ENCODE data around the gene KIAA1217.

The KIAA1217 gene

DNA sequence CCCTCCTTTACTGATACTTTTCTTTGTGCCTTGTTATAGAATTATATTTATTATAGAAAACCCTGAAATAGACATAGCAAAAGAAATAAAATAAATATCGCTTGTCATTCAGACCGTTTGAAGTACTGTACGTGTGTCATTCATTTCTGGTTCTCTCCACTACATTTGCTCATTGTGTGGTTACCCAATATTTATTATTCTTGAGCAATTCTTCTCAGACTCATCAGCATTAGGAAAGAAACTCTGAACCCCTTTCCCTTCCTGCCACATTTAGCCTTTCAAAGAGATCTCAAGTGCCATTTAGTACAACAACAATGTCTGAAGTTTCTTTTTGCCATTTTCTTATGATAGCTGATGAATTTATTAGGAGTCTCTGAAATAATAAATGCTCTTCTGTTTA, 154.1 kb downstream of the KIAA1217 start:
- no peak for DNase-seq (ENCODE audit: low read depth in 3 of 3, low spot score in 1 of 3)

DNA sequence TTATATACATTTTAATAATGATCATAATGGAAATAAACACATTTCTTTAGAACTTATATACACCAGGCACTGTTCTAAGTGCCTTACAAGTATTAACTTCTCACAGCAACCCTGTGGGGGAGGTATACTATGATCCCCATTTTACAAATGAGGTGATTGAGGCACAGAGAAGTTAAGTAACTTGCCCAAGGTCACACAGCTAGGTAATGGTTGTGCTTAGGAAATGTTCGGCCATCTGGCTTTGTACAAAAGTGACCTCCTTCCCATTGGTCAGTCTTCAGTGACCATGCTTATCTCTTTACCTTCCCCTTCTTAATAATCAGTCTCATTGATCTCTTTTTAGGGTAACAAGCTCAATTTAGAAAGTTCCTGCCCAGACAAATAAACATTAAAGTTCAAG, 158.8 kb downstream of the KIAA1217 start:
- DNase-seq (ENCODE audit: low read depth in 3 of 3, low spot score in 1 of 3) = no peak

DNA sequence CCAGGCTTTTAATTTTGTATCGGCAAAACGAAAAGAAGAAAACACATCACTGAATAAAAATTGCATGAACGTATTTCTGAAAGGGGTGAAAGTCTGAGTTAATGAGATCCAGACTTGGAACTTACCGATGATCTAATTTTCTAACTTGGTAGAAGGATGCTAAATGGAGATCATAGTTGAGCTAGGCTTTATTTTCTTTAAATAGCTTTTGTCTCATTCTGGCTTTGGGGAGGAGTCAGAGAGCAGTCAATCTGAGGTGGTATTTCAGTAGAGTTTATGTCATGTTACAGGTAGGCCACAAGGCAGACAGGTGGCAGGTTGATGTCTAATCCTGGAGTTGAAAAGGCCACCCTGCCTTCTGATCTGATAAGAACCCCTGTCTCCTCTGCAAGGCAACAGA, 161.9 kb downstream of the KIAA1217 start:
- no peak for DNase-seq (ENCODE audit: low read depth in 3 of 3, low spot score in 1 of 3)

DNA sequence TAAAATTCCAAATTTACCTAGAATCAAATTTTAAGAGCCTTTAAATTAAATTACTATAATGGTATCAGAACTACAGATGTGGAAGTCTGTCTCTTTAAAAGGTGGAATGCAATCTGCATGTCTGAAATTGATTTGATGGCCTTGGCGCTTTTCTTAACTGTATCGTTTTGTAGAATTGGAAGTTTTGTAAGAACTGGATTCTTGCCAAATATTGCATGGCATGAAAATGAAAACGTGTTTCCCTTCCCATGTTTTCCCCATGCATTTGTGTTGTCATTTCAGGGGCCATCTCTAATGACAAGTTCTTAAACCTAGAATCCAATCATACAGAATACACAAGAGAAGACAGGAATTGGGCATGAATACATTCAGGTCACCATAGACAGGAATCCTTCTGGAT, 162.5 kb downstream of the KIAA1217 start:
- no peak for DNase-seq (ENCODE audit: low read depth in 3 of 3, low spot score in 1 of 3)

DNA sequence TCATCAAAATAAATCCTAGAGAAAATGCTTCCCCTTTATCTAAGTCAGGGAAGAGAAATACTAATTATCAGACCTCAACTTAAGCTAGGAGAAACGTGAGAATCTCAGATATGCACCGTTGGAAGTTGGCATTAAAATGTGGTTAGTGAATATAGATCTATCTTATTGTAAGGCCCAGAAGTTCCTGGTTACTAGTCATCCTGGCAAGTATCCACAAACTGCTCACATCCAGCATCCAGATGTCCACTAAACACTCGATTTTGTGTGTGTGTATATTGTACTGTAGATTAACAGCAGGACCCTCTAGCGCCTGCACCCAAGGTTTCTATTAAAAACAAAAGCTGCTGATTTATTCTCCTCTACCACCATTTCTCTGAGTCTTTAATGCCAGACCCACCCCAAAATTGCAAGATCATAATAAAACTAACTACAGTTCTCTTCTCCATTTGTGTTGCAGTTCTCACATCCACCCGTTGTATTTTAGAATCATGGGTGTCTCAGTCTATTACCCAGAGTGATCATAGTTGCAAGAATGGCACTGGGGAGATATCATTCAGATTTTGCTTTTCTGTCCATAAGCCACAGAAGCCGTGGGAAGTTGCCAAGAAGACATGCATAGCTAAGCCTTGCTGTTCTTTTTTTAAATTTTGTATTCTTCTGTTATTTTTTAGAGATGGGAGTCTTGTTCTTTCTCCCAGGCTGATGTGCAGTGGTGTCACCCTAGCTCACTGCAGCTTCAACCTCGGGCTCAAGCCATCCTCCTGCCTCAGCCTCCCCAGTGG, 165.4 kb downstream of the KIAA1217 start:
- DNase-seq (ENCODE audit: low read depth in 3 of 3, low spot score in 1 of 3) = no peak

DNA sequence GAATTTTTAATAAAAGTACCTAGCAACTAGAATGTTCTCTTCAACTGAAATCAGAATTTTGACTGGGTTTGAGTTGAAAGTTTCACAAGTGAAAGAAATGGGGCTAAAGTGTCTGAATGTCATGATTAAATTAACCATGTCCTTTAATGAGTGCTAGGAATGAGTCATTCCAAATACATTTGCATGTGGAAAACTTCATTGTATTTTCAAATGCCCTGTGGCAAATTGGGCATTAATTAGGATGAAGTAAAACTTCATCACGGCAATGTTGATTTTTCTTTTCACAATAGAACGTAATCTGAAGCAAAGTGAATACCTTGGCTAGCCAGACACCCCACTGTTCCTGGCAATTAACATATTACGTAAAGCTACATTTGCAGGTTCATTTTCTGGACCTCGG, 166.6 kb downstream of the KIAA1217 start:
- DNase-seq (ENCODE audit: low read depth in 3 of 3, low spot score in 1 of 3) = no peak

DNA sequence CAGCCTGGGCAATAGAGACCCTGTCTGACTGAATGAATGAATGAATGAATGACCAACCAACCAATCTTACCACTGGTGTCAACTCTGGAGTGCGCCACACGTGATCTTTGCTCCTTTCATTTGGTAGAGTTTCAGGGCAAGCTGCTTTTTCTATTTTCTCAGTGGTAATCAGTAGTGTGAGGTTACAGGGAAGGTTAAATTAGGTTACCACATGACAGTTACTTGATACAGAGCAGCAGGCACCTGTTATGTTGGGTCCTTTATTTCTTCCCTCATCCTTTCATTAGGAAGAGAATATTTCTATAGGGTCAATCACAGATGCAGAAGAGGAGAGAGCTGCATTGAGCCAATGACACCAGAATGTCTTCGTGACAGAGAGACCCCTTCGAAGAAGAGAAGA, 167.8 kb downstream of the KIAA1217 start:
- DNase-seq (ENCODE audit: low read depth in 3 of 3, low spot score in 1 of 3) = no peak

DNA sequence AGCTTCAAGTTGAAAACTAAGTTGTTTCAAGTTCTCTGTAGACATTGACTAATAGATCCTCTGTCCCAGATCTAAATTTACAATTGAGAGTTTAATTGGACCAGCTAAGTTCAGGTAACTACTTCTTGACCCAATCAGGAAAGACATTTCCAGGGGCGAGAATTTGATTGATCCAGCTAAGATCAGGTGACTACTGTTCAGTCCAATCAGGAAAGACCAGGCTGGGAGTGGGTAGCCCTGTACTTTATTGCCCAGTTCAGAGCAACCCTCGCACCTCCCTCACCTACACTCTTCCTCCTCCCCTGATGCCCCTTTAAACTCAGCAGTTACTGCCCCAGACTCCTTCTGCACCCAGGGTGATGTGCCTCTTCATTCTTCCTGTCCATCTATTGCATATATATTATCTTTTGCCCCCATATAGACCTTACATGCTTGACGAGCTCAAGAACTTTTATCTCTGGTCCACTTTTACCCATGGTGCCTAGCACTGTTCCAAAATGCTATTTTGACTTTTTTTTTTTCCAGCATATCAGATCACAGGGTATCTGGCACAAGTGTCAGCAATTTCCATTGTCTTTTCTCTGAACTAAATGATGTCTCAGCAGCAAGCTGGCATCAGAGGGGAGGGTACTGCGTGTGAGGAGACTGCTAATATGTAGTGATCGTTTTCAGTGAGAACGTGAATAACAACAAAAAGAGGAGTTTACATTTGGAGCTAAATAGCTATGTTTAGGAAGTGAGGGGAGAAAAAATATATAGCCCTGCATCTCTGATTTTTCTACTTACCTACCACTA, 169.4 kb downstream of the KIAA1217 start:
- DNase-seq (ENCODE audit: low read depth in 3 of 3, low spot score in 1 of 3) = no peak

DNA sequence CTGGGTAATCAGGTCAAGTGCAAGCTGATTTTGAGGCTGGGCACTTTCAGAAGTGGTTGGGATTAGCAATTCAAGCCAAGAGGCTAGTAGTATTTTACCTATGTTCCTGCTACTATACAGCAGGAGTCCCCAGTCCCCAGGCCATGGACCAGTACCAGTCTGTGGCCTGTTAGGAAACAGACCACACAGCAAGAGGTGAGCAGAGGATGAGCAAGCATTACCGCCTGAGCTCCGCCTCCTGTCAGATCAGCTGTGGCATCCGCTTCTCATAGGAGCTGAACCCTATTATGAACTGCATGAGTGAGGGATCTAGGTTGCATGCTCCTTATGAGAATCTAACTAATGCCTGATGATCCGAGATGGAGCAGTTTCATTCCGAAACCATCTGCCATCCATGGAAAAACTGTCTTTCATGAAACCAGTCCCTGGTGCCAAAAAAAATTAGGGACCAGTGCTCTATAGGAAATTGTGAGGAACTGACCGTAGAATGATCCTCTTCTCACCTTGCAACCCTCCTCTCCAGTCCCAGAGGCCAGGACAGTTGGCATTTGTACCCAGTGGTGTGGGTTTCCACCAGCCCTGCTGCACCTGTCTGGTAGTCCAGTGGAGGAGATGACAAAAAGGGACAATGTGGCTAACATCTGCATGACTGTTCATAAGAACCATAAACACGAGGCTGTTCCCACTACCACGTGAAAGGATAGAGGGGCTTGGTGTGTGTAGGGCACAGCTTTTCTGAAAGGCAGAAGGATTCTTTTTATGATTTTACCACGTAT, 172.5 kb downstream of the KIAA1217 start:
- no peak for DNase-seq (ENCODE audit: low read depth in 3 of 3, low spot score in 1 of 3)

DNA sequence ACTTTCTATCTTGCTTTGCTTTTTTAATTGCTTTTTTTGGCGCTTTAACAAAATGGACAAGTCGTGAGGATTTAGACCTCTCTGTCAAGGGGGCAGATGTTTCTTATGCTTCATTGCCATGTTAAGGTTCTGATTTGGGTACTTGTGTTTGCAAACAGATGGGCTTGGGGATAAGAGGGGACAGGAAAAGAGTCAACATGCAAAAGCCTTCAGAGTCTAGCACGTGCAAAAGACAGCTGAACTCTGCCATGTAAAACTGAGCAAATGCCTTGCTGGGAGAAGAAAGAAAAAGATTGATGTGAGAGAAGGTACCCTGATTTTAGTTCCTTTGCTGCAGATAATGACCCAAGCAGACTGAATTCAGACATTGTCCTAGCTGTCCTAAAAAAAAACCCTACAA, 173.1 kb downstream of the KIAA1217 start:
- no peak for DNase-seq (ENCODE audit: low read depth in 3 of 3, low spot score in 1 of 3)

DNA sequence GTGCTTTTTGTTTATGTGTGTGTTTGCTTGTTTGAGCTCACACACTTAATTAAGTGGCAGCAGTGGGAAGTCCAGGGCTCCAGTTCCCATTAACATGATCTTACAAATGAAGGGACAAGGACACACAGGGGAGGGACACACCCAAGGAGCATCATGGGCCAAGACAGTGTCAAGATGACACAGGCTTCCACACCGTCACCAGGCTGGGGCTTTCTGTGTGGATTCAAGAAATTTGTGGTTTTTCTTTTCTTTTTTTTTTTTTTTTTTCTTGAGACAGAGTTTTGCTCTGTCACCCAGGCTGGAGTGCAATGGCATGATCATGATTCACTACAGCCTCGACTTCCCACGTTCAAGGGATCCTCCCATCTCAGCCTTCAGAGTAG, 173.6 kb downstream of the KIAA1217 start:
- no peak for DNase-seq (ENCODE audit: low read depth in 3 of 3, low spot score in 1 of 3)

DNA sequence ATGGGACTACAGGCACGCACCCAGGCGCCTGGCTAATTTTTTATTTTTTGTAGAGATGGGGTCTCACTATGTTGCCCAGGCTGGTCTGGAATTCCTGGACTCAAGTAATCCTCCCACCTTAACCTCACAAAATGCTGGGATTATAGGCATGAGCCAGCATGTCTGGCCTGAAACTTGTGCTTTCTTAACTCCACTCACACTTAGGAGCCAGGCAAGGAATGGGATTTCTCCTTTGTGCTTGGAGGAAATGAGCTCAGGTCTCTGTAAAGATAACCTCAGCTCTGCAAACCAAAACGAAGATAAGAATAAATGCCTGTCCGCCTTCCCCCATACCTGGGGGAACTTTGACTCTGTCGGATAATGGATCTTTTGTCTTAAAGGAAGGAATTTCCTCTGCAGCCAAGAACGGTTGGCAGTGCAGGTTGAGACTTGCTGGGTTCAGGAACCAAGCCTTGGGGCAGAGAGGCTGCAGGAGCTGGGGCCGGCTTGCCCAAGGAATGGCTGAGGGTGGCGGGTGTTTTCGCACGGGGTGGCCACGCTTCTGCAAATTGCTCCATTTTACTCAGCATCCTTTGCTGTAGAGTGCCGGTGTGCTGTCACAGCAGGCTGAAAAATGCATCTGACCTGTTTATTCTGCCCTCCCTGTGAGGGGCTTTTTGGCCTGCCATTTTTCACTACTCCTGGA, 174.2 kb downstream of the KIAA1217 start:
- DNase-seq (ENCODE audit: low read depth in 3 of 3, low spot score in 1 of 3) = no peak

DNA sequence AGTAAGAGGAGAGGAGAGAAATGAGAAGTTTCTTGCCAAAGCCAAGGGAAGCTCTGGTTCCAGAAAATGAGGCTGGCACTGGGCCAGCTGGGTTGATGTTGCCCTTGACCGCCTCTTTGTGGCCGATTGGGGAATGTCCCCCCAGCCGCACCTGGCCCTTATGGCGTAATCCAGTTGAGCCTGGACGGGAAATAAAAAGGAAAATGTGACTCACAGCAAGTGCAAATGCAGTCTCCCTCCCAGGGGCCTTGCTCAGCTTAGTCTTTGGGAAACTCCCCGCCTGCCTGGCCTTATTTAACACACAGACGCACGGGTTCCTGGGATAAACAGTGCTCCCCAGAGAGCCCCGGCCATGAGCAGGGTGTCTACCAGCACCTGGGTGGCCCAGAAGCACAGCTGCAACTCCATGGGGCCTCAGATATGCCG, 174.8 kb downstream of the KIAA1217 start:
- DNase-seq (ENCODE audit: low read depth in 3 of 3, low spot score in 1 of 3) = no peak

DNA sequence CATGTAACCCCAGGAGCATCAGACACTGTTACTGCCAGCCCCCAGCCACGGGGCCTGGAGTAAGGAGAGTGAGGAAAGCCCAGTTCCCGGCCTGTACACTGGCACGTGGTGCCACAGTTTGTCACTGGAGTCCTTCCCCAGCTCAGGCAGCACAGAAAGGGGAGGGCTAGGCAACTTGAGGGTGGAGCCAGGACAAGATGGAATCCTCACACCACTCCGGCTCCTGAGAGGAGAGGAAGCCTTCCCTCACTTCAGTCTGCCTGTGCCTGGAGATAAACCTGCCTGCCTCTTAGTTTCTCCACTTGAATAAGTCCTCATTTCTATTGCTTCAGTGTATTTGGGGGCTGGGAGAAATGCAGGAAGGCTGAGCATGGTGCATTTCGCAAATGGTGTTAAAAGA, 176.0 kb downstream of the KIAA1217 start:
- DNase-seq (ENCODE audit: low read depth in 3 of 3, low spot score in 1 of 3) = no peak

DNA sequence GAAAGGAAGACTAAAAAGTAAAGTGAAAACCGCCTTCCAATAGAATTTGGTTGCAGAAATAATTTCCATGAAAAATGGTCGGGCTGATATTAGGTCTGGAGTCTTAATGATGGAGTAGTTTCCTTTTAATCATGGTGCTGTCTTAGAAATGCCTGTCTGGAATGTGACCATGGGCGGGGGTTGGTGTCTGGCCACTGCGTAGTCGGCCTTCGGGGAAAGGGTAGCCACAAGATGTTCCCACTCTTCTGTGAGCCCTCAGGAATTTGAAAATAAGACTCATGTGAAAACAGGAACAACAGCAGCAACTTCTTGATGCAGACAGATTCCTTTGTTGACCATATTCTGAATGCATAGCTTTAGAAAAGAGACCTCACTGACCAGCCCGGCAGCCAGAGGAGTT, 176.8 kb downstream of the KIAA1217 start:
- no peak for DNase-seq (ENCODE audit: low read depth in 3 of 3, low spot score in 1 of 3)

DNA sequence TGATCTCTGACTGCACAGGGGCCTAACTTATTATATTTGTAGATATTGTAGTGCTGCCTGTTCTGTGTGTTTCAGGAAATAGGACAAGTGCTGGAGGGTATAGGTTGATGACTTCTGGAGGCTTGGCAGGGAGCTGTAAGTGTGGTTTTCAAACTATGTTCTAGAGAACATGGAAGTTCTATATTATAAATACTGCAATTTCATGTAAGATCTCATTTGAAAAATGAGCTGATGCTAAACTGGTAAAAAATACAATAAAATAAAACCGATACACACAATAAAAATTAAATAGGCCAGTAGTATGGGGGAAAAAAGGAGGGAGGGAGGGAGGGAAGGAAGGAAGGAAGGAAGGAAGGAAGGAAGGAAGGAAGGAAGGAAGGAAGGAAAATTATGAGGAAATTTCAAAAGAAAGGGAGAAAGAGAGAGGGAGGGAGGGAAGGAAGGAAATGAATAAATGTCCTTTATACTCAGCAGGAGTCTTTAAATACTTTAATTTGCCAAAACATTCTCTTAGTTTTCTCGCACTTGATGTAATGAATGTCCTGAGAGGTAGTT, 181.3 kb downstream of the KIAA1217 start:
- no peak for DNase-seq (ENCODE audit: low read depth in 3 of 3, low spot score in 1 of 3)

DNA sequence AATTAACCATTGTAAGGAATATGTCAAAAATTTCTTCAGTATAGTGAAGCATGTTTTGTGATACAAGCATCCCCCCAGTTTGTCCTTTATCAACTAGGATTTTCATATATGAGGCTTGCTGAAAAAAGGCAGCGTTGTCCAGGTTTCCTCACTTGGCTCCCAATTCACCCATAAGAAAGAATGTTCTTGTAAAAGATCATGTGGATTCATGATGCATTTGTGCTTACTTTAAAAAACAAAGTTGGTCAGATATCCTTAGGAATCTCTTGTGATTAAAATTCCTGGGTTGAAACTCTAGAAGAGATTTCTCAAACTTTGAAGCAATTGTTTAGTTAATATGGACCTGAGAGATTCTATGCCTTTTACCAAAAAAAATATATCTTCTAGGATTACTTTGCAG, 181.8 kb downstream of the KIAA1217 start:
- no peak for DNase-seq (ENCODE audit: low read depth in 3 of 3, low spot score in 1 of 3)

DNA sequence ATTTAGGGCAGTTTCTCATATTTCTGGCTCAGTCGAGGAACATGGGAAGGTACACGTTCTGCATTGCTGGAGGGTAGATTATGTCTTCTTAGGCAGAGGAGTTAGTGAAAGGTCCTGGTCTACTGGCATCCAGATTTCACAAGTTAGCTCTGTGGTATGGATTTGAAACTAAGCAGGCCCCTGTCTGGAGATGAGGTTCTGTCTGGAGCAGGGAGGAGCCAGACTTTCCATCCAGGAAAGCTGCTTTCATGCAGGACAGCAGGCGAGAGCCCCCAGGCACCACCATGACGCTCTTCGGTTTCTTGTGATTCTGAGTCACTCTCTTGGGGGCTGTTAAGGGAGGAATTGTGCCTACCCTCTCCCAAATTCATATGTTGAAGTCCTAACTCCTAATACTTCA, 184.3 kb downstream of the KIAA1217 start:
- DNase-seq (ENCODE audit: low read depth in 3 of 3, low spot score in 1 of 3) = no peak

DNA sequence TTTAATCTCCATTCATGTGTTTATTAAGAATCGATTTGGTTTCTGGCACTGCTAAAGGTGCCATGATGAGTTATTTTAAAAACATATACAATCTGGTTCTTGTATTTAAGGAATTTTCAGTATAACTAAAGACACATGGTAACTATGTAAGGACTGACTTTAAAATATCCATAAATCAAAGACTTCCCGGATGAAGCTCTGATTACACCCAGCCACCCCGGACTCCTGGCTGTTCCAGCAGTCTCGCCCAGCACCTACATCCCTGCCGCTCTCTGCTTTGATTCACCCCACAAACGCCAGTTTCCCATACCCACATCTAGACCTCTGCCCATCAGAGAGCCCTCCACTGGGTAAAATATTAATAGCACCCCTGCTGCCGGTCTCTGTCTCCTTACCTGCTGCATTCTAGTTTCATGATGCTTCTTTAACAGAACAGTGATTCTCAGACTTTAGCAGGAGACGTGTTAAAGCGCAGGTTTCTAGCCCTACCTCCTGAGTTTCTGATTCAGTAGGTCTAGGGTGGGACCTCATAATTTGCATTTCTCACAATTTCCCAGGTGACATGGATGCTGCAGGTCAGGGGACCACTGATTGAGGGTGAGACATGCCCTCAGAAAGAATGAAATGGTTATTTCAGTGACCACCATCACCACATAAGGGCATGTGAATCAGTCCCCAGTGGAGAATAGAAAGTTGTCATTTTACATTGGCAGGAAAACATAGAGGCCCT, 185.7 kb downstream of the KIAA1217 start:
- no peak for DNase-seq (ENCODE audit: low read depth in 3 of 3, low spot score in 1 of 3)

DNA sequence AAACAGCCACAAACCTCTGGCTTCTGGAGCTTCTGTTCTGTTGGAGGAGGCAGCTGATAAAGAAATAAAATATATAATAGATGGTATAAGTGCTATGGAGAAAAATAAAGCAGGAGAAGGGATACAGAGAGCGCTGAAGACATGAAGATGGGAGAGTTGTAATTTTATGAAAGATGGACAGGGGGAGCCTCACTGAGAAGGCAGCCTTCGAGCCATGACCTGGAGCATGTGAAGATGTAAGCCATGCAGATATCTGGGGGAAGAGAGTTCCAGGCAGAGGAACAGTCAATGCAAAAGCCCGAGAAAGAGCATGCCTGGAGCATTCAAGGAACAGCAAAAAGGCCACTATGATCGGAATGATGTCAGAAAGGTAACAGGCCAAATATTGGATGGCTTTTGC, 187.5 kb downstream of the KIAA1217 start:
- DNase-seq (ENCODE audit: low read depth in 3 of 3, low spot score in 1 of 3) = no peak

Data from stimulated activated CD4-positive, alpha-beta T cell treated with anti-CD3 and anti-CD28 coated beads, TNF-alpha, amount 100 ng/mL, for 1 hour (primary cell).